ENCODE results near the gene LUC7L2.
"Not testable (repeated sequence)": the region's sequence is repeated elsewhere in the genome, so short reads cannot be mapped to it uniquely, and the experiment has no call there.

The LUC7L2 gene, protein sequence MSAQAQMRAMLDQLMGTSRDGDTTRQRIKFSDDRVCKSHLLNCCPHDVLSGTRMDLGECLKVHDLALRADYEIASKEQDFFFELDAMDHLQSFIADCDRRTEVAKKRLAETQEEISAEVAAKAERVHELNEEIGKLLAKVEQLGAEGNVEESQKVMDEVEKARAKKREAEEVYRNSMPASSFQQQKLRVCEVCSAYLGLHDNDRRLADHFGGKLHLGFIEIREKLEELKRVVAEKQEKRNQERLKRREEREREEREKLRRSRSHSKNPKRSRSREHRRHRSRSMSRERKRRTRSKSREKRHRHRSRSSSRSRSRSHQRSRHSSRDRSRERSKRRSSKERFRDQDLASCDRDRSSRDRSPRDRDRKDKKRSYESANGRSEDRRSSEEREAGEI

DNA sequence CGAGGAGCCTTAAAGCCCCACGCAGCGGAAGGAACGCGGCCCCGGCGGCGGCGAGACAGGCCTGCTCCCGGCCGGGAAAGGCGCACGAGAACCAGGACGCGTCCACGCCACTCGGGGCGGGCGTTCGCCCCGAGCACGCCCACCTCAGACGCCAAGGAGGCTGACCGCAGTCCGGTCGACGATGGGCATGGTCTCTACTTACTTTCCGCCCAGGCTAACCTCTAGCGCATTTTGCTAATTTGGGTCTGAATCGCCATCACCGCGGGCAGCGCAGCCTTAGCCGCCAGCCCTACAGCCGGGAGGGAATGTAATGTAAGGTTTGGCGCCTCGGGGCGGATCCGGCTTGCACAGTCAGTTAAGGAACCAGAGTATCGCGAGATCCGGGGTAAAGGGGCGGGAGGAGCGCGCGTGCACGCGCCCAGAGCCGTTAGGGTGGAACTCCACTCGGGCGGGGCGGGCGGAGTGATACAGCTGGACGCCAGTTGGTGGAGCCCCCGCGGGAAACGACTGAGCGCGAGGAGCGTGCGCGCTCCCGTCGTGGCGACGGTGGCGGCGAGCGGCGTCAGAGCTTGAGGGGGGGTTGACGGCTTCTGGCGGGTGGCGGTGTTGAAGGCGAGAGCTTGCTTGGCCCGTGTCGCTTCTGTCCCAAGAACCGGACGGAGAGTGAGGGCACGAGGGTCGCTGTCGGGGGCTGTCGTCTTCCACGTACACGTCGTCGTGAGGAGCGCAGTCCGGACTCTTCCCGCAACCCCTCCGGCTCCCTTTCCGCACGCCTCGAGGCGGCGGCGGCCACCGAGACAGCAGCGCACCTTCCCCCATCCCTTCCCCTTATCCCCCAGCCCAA, at the start of gene LUC7L2:
LUC7L2 (plus strand) TSS at position 529 of the 844 bp plus-strand sequence. CDS start 368 bp downstream, outside the sequence.
- DNase-seq = peak; percentile 99

DNA sequence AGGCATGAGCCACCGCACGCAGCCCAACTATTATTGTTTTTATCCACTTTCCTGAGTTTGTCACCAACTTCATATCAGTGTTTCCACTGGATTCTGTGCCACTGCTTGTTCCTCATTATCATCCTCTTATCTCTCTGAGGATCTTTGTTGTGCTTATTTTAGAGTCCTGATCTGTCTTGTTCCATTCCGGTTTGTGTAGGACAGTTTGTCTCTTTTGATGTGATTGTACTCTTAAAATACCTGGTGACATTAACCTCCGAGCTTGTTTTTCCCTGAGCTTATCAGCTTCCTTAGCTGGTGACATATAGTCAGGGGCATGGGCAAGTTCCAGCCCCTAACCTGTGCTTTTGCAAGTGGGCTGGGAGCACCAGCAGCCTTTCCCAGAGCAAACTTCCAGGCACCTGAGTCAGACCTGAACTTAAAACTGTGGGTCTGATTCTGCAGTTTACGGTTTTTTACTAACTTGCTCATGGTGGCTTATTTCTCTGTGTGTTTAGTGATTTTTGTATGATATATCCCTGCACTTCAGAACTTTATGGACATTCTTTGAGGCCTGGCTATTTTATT, 41.7 kb upstream of the LUC7L2 start:
- DNase-seq = no peak

DNA sequence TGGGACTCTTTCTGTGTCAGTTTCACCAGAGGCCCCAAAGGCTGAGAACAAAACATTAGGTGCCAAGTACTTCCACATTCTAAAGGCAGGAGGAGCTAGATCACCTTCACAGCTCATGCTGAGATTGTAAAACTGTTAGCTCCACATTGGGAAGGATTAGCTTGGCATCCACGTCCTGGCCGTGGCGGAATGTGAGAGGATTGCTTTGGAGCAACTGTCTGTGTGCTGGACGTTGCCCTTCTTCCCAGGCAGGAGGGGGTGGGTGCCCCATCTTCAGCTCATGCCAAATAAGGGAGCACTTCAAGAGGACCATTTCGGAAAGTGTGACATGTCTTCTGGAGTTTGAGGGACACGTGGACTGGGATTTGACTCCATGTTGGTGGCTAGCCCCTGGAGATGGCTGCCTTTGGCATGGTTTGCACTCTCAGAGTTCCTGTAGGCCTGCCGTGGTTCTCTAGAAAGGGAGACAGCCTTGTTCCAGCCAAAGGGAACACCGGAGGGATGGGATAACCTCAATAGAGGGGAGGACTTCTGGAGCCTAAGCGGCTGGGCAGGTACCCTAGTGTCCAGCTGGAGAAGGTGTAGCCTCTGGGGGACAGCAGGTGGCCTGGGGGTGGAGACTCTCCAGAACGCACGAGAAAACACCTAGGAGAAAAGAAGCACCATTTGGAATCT, 38.5 kb upstream of the LUC7L2 start:
- no peak for DNase-seq

DNA sequence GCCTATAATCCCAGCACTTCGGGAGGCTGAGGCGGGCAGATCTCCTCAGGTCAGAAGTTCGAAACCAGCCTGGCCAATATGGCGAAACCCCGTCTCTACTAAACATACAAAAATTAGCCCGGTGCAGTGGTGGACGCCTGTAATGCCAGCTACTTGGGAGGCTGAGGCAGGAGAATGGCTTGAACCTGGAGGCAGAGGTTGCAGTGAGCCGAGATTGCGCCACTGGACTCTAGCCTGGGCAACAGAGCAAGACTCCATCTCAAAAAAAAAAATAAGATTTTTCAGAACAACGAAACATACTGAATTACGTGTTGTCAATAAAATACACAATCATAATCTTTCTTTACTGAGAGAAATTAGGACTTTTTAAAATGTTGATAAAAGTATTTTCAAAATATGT, 35.0 kb upstream of the LUC7L2 start:
- not testable (repeated sequence) for DNase-seq

DNA sequence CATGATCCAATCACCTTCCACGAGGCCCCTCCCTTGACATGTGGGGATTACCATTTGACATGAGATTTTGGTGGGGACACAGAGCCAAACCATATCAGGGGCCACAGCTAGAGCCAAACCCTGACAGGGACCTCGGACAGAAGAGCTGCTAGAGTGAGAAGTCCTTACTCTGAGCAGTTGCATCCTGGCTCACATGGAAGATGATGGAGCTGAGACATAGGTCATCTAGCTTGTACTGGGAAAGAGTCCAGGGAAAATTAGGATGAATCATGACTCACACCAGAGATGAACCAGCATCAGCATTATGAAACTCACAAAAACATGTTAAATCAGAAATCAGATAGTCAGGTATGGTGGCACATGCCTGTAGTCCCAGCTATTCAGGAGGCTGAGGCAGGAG, 31.3 kb upstream of the LUC7L2 start:
- DNase-seq = no peak

DNA sequence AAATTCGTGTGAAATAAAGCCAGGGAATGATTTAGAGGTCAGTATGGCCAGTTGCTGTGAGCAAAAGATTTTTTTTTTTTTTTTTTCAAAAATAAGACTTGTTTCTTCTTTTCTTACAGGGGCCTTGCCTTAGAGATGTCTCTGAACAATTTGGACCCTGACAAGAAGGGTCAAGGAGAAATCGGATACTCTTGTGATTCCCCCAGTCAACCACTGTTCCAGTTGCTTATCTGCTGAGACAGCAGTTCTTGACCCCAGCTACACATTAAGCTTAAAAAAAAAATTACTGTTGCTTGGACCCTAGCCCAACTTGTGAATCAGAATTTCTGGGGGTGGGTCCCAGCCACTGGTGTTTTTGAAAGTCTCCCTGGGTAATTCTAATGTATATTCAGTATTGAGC, 30.6 kb upstream of the LUC7L2 start:
- DNase-seq = no peak

DNA sequence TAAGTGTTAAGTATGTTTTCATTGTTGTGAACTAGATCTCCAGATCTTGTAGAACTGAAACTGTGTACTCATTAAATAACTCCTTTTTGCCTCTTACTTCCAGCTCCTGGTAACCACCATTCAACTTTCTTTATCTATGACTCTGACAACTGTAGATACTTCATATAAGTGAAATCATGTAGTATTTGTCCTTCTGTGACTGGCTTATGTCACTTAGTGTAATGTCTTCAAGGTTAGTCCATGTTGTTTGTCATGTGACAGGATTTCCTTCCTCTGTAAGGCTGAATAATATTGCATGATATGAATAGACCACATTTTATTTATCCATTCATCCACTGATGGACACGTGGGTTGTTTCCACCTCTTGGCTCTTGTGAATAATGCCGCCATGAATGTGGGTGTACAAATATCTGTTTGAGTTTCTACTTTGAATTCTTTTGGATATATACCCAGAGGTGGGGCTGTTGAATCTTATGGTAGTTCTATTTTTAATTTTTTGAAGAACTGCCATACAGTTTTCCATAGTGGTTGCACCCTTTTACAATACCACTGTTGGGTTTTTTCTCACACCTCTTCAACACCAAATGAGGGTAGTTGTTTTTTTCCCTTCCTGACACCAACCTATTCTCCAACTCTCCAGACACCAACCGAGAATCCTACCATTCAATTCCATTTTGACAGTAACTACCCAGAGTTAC, 29.2 kb upstream of the LUC7L2 start:
- DNase-seq = no peak

DNA sequence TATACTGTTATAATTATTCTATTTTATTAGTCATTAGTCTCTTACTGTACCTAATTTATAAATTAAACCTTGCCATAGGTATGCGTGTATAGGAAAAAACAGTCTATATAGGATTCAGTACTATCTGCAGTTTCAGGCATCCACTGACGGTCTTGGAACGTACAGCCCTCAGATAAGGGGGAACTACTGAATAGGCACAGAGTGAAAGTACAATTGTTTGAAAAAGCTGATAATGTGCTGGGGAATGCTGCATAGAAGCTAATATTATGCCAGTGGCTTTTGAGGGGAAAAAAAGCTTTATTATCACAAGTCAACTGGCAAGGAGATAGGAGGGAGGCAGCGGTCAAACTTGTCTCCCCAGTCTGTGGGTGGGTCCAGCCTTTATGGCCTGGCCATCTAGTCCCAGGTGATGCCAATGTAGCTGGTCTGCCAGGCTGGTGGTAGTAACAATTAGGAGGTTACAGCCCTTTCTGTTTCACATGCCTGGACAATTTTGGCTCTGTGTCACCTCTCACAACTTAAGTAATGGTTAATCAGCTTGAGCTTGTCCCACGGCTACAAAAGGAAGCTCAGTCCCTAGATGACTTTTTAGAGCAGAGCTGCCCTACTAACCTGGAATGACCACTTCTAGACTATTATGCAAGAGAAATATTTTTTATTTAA, 26.9 kb upstream of the LUC7L2 start:
- DNase-seq = no peak

DNA sequence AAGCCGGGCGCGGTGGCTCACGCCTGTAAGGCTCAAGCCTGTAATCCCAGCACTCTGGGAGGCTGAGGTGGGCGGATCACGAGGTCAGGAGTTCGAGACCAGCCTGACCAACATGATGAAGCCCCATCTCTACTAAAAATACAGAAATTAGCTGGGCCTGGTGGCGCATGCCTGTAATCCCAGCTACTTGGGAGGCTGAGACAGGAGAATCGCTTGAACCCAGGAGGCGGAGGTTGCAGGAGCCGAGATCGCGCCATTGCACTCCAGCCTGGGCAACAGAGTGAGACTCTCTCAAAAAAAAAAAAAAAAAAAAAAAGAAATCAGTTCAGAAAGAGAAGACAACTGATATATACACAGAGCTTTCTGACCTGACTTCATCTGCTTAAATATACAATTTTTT, 26.3 kb upstream of the LUC7L2 start:
- not testable (repeated sequence) for DNase-seq

DNA sequence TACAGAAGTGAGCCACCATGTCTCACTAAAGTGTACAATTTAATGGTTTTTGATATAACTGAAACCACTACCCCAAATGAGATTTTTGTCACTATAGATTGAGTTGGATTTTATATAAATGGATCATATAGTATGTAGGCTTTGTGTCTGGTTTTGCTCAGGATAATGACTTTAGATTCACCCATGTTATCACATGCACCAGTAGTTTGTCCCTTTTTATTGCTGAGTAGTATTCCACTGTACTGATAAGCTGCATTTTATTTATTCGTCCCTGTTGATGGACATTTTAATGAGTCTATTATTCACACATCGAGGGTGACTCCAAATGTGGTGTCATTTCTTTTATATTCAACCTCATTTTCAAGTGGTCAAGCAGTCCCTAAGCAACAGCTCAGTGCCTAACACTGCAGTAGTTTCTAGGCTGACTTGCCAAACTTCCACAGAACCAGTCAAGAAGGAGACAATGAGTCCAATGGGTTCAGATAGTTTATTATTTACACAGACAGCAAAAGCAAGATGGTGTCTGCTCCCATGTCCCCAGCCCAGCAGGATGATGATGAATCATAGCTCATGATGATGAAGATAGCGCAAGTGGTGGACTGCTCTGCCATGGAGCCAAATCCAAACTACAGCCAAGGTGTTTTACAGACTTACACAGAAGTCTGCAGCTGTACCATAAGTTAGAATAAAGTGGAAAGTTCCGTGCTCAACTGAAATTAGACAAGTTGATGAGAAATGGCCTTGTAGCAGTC, 25.1 kb upstream of the LUC7L2 start:
- no peak for DNase-seq

DNA sequence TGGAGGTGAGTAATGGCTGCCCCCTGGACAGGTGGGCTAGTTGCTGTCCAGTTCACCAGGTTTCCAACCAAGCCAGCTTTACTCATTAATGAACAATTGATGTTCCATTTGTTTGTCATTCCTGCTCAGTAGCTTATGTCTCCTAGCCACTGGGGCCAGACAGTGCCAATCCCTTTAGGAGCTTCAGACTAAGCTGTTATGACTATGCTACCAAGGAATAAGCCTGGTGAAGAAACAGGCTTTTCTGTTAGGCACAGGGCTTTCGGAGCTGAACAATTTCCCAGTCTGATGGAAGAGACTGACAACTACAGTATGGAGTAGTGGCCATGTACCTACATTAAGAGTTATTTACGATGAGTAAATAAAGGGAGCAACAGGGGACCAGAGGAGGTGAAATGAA, 20.7 kb upstream of the LUC7L2 start:
- no peak for DNase-seq

DNA sequence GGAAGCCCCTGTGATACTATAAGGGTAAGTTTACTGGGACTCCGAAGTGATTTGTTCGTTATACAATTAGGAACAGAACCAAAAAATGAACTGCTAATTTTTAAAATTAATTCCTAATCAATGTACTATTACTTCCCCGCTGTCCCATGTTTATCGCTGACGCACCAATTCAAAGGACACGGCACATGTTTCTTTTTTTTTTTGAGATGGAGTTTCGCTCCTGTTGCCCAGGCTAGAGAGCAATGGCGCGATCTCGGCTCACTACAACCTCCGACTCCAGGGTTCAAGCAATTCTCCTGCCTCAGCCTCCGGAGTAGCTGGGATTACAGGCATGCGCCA, 20.0 kb upstream of the LUC7L2 start:
- DNase-seq = no peak

DNA sequence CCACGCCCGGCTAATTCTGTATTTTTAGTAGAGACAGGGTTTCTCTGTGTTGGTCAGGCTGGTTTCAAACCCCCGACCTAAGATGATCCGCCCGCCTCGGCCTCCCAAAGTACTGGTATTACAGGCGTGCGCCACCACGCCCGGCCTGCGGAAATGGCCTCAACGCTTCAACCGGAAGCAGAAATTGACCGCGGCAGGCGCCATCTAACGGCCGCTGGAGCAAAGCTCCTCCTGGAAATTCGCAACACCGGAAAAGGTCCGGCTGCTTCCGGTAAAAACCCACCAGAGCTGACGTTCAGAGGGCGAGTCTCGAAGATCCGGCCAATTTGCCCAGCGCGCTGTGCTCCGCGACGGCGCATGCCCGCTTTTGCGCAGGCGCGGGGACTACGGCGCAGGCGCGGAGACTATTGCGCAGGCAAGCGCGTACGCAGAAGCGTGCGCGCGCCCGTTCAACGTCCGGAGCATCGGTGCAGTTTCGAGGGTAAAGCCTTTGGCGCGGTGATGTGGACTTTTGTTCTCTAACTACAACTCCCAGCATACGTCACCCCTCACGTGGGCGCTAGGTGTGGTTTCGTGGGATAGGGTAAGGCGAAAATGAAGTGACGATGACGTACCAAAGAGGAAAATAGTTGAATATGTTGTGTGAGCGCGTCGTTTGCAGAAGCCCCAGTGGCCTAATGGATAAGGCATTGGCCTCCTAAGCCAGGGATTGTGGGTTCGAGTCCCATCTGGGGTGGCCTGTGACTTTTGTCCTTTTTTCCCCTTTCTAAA, 19.5 kb upstream of the LUC7L2 start:
- DNase-seq = peak; percentile 99

DNA sequence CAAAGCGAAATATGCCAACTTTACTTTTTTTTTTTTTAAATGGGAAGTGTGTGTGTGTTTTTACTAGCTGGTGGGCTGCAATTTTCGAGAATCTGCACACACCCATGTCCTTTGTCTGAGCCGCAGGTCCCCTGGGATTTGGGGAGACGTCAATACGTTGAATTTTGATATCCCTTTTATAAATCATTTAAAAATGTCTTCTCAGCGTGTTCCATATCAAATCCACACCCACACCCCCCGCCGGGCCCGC, 19.0 kb upstream of the LUC7L2 start:
- no peak for DNase-seq

DNA sequence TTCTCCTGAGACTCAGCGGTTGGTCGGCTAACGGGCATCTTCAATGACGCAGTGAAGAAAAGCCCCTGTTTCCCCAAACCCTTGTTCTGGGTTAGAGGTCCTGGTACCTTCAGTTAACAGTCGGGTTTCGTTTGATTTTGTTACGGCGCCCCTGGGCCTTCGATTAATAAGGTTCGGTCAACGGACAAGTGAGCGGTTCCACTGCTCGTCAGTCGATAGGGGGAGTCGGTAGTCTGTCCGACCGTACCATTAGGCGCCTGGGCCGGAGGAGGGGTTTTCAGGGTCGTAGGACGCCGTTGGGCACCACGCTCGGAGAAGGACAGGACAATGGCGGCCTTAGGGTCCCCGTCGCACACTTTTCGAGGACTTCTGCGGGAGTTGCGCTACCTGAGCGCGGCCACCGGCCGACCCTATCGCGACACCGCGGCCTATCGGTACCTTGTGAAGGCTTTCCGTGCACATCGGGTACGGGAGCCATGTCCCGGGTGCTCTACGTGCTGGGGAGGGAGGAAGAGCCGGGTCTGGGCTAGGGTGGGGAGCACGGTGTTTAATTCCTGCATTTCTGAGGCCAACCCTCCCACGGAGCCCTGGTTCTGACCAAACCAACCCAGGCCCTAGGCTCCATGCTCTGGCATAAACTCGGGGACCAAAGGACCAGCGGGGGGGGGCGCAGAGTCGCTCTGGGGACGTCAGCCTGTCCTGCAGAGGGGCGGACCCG, 18.5 kb upstream of the LUC7L2 start, which contains the start of gene FMC1:
FMC1 (plus strand) TSS at position 280 of the 718 bp plus-strand sequence; CDS start at position 328, 48 bp downstream.
- peak; percentile 91 for DNase-seq

DNA sequence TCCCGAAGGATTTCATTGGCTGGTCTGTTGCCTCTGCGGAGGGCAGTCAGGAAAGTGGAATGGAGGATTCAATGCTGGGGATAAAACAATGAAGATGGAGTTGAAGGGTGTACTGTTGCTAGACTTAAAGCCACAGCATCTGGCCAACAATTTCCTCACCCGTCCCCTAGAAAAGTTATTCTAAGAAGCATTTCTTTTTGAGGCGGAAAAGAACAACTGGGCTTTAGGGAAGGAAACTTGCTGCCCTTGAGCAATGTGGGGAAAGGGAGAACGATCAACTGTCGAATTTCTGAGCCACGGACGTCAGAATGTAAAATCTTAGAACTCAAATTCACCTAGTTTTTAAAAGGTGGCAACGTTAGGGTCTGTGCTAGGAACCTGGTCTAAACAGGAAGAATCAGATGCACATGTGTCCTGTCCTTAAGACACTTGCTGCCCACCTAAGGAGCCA, 17.9 kb upstream of the LUC7L2 start:
- no peak for DNase-seq

DNA sequence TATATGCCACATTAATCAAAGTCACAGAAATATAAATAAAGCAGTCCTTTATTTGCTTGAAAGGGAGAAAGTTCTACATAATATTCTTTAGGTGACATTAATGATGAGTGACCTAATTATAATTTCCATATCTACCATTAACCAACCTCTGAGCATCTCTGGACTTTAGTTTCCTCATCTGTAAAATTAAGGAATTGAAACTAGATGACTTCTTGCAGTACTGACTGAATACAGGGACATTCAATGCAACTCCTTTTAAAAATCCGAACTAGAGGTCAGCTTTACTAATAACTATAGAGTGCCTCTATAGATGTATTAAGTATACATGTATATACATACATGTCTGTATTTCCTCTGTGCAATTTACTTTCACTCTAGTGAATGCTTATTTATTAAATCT, 14.7 kb upstream of the LUC7L2 start:
- DNase-seq = no peak

DNA sequence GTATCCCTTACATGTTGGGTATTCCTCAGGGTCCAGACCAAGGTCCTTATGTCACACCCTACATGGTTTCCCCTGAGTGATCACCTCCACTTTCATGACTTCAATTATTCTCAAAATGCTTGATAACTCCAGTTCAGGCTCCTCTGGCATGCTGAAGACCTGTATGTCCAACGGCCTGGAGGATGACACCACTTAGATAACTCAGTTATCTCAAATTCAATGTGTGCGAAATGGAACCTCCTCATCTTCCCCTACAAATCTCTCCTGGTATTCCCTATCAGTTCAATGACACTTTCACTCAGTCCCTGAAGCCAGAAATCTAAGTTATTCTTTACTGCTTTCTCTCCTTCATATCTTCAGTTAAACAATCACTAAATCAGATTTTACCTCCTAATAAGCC, 8.7 kb upstream of the LUC7L2 start:
- no peak for DNase-seq

DNA sequence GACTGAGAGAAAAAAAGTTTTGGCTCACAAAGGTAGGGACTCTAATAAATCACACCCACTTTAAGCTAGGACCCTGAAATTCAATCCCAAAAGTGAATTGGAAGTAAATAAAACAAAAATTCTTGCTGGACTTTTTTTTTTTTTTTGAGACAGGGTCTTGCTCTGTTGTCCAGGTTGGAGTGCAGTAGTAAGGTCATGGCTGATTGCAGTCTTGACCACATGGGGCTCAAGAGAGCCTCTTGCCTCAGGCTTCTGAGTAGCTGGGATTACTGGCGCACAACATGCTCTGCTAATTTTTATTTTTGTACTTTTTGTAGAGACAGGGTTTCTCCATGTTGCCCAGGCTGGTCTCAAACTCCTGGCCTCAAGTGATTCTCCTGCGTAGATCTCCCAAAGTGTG, 5.0 kb upstream of the LUC7L2 start:
- no peak for DNase-seq

DNA sequence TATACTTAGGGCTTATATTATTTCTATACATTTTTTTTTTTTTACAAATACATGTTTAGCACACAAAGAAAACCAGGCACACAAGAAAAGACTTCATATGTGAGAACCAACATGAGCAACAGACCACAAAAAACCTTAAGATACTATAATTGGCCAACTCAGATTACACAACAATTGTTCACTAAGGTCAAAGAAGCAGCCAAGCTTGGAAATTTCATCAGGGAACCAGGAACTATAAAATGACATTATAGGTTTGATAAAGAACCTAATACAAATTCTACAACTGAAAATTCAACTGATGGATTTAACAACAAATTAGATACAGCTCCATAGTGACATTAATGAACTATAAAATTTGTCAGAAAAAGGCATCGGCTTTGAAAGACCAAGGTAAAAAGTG, 4.4 kb upstream of the LUC7L2 start:
- no peak for DNase-seq
